Sigmoid colon (tissue), 4 donors: ENCODE data around the gene SPATA31C2.
"Not testable (repeated sequence)": the region's sequence is repeated elsewhere in the genome, so short reads cannot be mapped to it uniquely, and the experiment has no call there.

Source experiments
- CTCF ChIP-seq, 4 experiments: fragments of 450-650 bp in 3 of 4; fragments of 200-600 bp in 1 of 4; IDR thresholded peaks; one replicate each; pipeline ENCODE4 v1.5.1; 2016 to 2019; ENCODE audit warnings: antibody characterized with exemption in 4 of 4, mild to moderate bottlenecking in 3 of 4, moderate library complexity in 2 of 4
- EP300 ChIP-seq, 4 donors: sonication (generic); formaldehyde crosslinking; IDR thresholded peaks; one replicate each; pipeline ENCODE4 v1.6.1; 2017; ENCODE audit warnings: antibody characterized with exemption in 4 of 4

GRCh38 chr9:88133552-88133951 lies 4.7 kb downstream of the SPATA31C2 start:
- TF ChIP-seq EP300, CTCF (IDR thresholded peaks at IDR 0.05): not testable (repeated sequence)
